HepG2 (cell line): ENCODE data around the gene RILP. TPM values are rescaled to one million over a fixed set of nuclear protein-coding genes. Genes with fewer than 3 reads are reported as not detected.

Experiments
- ATAC-seq: fragments of 200-7000 bp; cut with Tn5 transposase; 3 replicates; pipeline ENCODE4 v1.9.1; 2020; ENCODE audit warnings: mild to moderate bottlenecking, moderate library complexity
- BruUV-seq: library from RNA; stranded (reverse); fragments of 400-500 nt; replicated peaks from 2 replicates; lab custom pipeline; 2021; lab: Mats Ljungman, UMichigan
- CTCF ChIA-PET: fragments of 300-600 bp; formaldehyde crosslinking; extraction: SDS; loops from one replicate; lab custom pipeline; 2021; ENCODE audit warnings: low total read pairs, inconsistent platforms, low intra/inter-chr PET ratio; lab: Yijun Ruan, JAX
- POLR2A ChIA-PET: fragments of 350-600 bp; sonication (Branson Sonifier 250); formaldehyde crosslinking; loops from one replicate; lab custom pipeline; 2020; ENCODE audit warnings: antibody characterized with exemption, inconsistent platforms; lab: Yijun Ruan, JAX
- DNase-seq: peaks from one replicate; pipeline ENCODE4 v3.0.0-alpha.2; 2015; ENCODE audit warnings: low spot score
- FAIRE-seq: peaks from 3 replicates; lab custom pipeline; 2011; peaks lifted over from hg19 to GRCh38; lab: Jason Lieb, UNC
- H2AFZ ChIP-seq: one replicate; pipeline ENCODE4 v1.6.1; 2011; ENCODE audit warnings: low read length, inconsistent platforms
- H3K27ac ChIP-seq: fragments of 300-600 bp; 3 replicates; pipeline ENCODE4 v1.8.0; 2011; ENCODE audit warnings: mixed run types, mild to moderate bottlenecking, mixed read lengths, low read length, inconsistent platforms; ENCODE audit not compliant: insufficient read depth; ENCODE audit errors: extremely low read length
- H3K27me3 ChIP-seq, 2 experiments: fragments of 200-600 bp in 1 of 2; 2 replicates in 1 of 2; 3 replicates in 1 of 2; pipeline versions ENCODE4 v1.6.0 to v1.8.0; 2011; ENCODE audit warnings: low read length in 2 of 2, mild to moderate bottlenecking in 2 of 2, moderate library complexity in 2 of 2, inconsistent platforms in 1 of 2; ENCODE audit not compliant: insufficient read depth in 2 of 2, control insufficient read depth in 1 of 2
- H3K36me3 ChIP-seq, 2 experiments: fragments of 200-600 bp in 1 of 2; replicated peaks in 1 of 2; 2 replicates in 1 of 2; 3 replicates in 1 of 2; pipeline versions ENCODE4 v1.5.1 to v1.8.0; 2011; ENCODE audit warnings: low read length in 2 of 2, inconsistent platforms in 1 of 2; ENCODE audit not compliant: insufficient read depth in 2 of 2, control insufficient read depth in 1 of 2
- H3K4me1 ChIP-seq: 2 replicates; pipeline ENCODE4 v1.5.1; 2012; ENCODE audit warnings: low read length, inconsistent platforms; ENCODE audit not compliant: insufficient read depth
- H3K4me2 ChIP-seq: 2 replicates; pipeline ENCODE4 v1.6.0; 2011; ENCODE audit warnings: low read depth, low read length, inconsistent platforms
- H3K4me3 ChIP-seq, 3 experiments: fragments of 200-600 bp in 1 of 3; sonication (generic), shearing (Covaris generic) in 1 of 3; replicated peaks in 1 of 3; 2 replicates each; pipeline ENCODE4 v1.5.1; 2011 to 2016; ENCODE audit warnings: low read length in 3 of 3, inconsistent platforms in 2 of 3, low read depth in 2 of 3, mild to moderate bottlenecking in 2 of 3, control low read depth in 1 of 3, mixed read lengths in 1 of 3; ENCODE audit not compliant: insufficient read depth in 1 of 3
- H3K79me2 ChIP-seq: one replicate; pipeline ENCODE4 v1.6.1; 2011; ENCODE audit warnings: low read length, inconsistent platforms; ENCODE audit not compliant: insufficient read depth
- H3K9ac ChIP-seq: 2 replicates; pipeline ENCODE4 v1.6.0; 2011; ENCODE audit warnings: mild to moderate bottlenecking, low read depth, low read length, inconsistent platforms; ENCODE audit not compliant: insufficient read depth
- H3K9me3 ChIP-seq: 2 replicates; pipeline ENCODE4 v1.5.1; 2012; ENCODE audit warnings: mild to moderate bottlenecking, low read length
- H4K20me1 ChIP-seq: 2 replicates; pipeline ENCODE4 v1.6.0; 2011; ENCODE audit warnings: inconsistent platforms, mild to moderate bottlenecking, low read length, moderate library complexity; ENCODE audit not compliant: insufficient read depth
- FLYWCH1 ChIP-seq: sonication (generic); formaldehyde crosslinking; IDR thresholded peaks from 2 replicates; pipeline ENCODE4 v1.8.1; 2023; ENCODE audit warnings: mild to moderate bottlenecking, missing genetic modification reagents
- HNF1A ChIP-seq, 2 experiments: sonication (generic) in 1 of 2; formaldehyde crosslinking in 1 of 2; IDR thresholded peaks; 2 replicates each; pipeline versions ENCODE4 v1.4.0 to v1.6.1; 2016 to 2020; ENCODE audit warnings: borderline replicate concordance in 1 of 2, low read depth in 1 of 2, mild to moderate bottlenecking in 1 of 2, missing genetic modification reagents in 1 of 2
- HOXA3 ChIP-seq: sonication (generic); formaldehyde crosslinking; IDR thresholded peaks from 2 replicates; pipeline ENCODE4 v1.5.0; 2020; ENCODE audit warnings: missing genetic modification reagents
- HOXA7 ChIP-seq: sonication (generic); formaldehyde crosslinking; IDR thresholded peaks from 2 replicates; pipeline ENCODE4 v1.8.1; 2022; ENCODE audit warnings: mild to moderate bottlenecking, missing genetic modification reagents, moderate library complexity
- KAT7 ChIP-seq: IDR thresholded peaks from 2 replicates; pipeline ENCODE4 v1.6.1; 2018; ENCODE audit warnings: borderline replicate concordance, missing compliant biosample characterization
- MED8 ChIP-seq: sonication (generic); formaldehyde crosslinking; IDR thresholded peaks from 2 replicates; pipeline ENCODE4 v1.8.1; 2023; ENCODE audit warnings: mild to moderate bottlenecking, missing genetic modification reagents; ENCODE audit not compliant: insufficient replicate concordance
- NFYC ChIP-seq: IDR thresholded peaks from 2 replicates; pipeline ENCODE4 v1.6.1; 2016; ENCODE audit warnings: missing genetic modification reagents, missing compliant biosample characterization
- TMF1 ChIP-seq: sonication (generic); formaldehyde crosslinking; IDR thresholded peaks from 2 replicates; pipeline ENCODE4 v1.8.1; 2022; ENCODE audit warnings: low read depth, missing genetic modification reagents
- ZFP37 ChIP-seq: sonication (generic); formaldehyde crosslinking; IDR thresholded peaks from 2 replicates; pipeline ENCODE4 v1.4.0; 2020; ENCODE audit warnings: missing genetic modification reagents, borderline replicate concordance
- ZNF224 ChIP-seq: sonication (generic); formaldehyde crosslinking; IDR thresholded peaks from 2 replicates; pipeline ENCODE4 v1.5.0; 2020; ENCODE audit warnings: mild to moderate bottlenecking, missing genetic modification reagents
- ZSCAN29 ChIP-seq: sonication (generic); formaldehyde crosslinking; conservative IDR thresholded peaks from 2 replicates; pipeline ENCODE4 v1.4.0; 2020; ENCODE audit warnings: mild to moderate bottlenecking, missing genetic modification reagents
- WGBS: methylation state at CpG from one replicate; pipeline ENCODE4 v1.1.6; 2017; ENCODE audit warnings: low lambda C conversion rate; 5-methylcytosine and 5-hydroxymethylcytosine counted together
- in situ Hi-C: cut with HindIII; loops from 2 replicates; pipeline ENCODE4 v1.10.0; 2017; ENCODE audit warnings: low pct_unique_long_range_greater_than_20kb; ENCODE audit not compliant: extremely low pct_ligation_motif_present
- intact Hi-C: fragments of 100-400 bp; cut with micrococcal nuclease; formaldehyde crosslinking; loops from one replicate; pipeline ENCODE4 v1.10.0; 2022; ENCODE audit not compliant: unreplicated experiment
- polyA plus RNA-seq, 8 experiments: library from polyadenylated mRNA; depleted of rRNA in 3 of 8; stranded (reverse) in 7 of 8; unstranded in 1 of 8; fragments of >200 nt; fragmentation: Illumina TruSeq in 4 of 8; extraction: Trizol in 4 of 8; gene quantifications; 2 replicates each; pipeline versions ENCODE4 v1.2.1 to v1.2.3, GENCODE V29; 2011 to 2016; ENCODE audit warnings: low read depth in 4 of 8, missing spikeins in 1 of 8, mixed read lengths in 1 of 8; ENCODE audit not compliant: insufficient read depth in 1 of 8
- total RNA-seq, 5 experiments: library from RNA; depleted of rRNA; stranded (reverse); fragments of >200 nt; fragmentation: Illumina TruSeq; extraction: Trizol; gene quantifications; 2 replicates each; pipeline ENCODE4 v1.2.3, GENCODE V29; 2016; ENCODE audit warnings: low read depth in 1 of 5
- TF ChIP-seq, protein P1 (sequence below): sonication (generic); formaldehyde crosslinking; IDR thresholded peaks from 2 replicates; pipeline ENCODE4 v1.4.0; 2020; ENCODE audit warnings: mild to moderate bottlenecking, missing genetic modification reagents
- TF ChIP-seq, protein P2 (sequence below): sonication (generic); formaldehyde crosslinking; IDR thresholded peaks from 2 replicates; pipeline ENCODE4 v1.5.1; 2020; ENCODE audit warnings: mild to moderate bottlenecking, missing genetic modification reagents, borderline replicate concordance
- TF ChIP-seq, protein P3 (sequence below): sonication (generic); formaldehyde crosslinking; IDR thresholded peaks from 2 replicates; pipeline ENCODE4 v1.4.0; 2020; ENCODE audit warnings: mild to moderate bottlenecking, low read depth, missing genetic modification reagents
- TF ChIP-seq, protein P4 (sequence below): sonication (generic); formaldehyde crosslinking; IDR thresholded peaks from 2 replicates; pipeline ENCODE4 v1.8.1; 2023; ENCODE audit warnings: mild to moderate bottlenecking, missing genetic modification reagents

The RILP gene
- total and polyA plus RNA-seq, 2 of the 13 experiments (the other 11 are each of a cell fraction or from before 2014, with no cell fraction given), result 6.6 to 8.1 TPM

DNA sequence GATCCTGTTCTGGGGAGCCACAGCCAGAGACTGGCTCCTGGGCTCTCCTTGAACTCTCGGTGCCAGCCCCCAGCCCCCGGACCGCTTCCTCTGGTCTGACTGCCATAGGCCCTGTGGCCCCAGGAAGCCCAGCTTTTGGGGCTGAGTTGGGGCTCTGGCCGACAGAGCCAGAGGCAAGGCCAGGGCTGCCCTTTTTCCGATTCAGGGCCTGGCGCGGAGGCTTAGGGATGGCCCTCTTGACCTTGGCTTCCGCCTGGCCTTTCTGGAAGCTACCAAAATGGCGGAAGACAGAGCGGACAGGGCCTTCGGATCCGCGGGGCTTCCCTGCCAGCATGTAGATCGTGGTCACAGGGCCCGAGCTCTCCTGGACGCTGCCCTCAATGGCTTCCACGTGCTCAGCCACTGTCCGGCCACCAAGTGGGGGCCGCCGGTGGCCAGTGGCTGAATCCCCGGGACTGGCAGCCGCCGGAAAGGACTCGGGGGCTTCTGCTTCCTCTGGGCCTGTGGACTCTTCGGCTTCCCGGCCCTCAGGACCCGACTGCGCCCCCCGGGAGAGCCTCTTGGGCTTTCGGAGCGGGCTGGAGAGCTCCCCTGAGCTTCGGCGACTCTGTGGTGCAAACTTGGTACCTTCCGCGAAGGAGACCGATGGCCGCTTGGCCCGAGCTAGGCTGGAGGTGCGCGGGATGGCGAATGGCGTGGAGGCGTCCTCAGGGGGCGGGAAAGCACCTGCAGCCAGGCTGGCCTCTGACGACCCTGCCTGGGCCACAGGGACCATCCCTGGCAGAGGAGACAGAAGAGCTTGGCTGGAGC lies 14.6 kb downstream of the RILP start:
- intact Hi-C loops, result no loop called here
- CTCF ChIA-PET, result no interaction called here
- FAIRE-seq (no peak), ATAC-seq (no peak), DNase-seq (no peak)
- peaks cover 5 to 38% of the 10 kb centered on the region in 2 experiments; a peak in 4 of 5 replicates for H3K27me3 ChIP-seq
- no peaks in the 10 kb centered on the region for H3K36me3 ChIP-seq
- POLR2A ChIA-PET, result no interaction called here
- H2AFZ ChIP-seq, result no peak overlapping the region
- no peaks in the 10 kb centered on the region for H3K79me2 ChIP-seq
- H3K4me2 ChIP-seq, result no peak overlapping the region
- H3K9me3 ChIP-seq, result no peaks in the 10 kb centered on the region
- 77% methylated on average over 20 of the region's 45 CpGs for WGBS
- peaks cover 30% of the 10 kb centered on the region for H3K4me1 ChIP-seq
- H3K4me3 ChIP-seq, result no peak overlapping the region
- BruUV-seq, result no TSS peak
- TF ChIP-seq, protein P1, sequence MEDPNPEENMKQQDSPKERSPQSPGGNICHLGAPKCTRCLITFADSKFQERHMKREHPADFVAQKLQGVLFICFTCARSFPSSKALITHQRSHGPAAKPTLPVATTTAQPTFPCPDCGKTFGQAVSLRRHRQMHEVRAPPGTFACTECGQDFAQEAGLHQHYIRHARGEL (CRISPR knock-in tag), result no peak
- TF ChIP-seq, protein P2, sequence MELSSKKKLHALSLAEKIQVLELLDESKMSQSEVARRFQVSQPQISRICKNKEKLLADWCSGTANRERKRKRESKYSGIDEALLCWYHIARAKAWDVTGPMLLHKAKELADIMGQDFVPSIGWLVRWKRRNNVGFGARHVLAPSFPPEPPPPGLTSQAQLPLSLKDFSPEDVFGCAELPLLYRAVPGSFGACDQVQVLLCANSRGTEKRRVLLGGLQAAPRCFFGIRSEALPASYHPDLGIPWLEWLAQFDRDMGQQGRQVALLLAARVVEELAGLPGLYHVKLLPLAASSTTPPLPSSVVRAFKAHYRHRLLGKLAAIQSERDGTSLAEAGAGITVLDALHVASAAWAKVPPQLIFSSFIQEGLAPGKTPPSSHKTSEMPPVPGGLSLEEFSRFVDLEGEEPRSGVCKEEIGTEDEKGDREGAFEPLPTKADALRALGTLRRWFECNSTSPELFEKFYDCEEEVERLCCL (CRISPR knock-in tag), result no peak
- TF ChIP-seq NFYC (CRISPR knock-in tag) (no peak), MED8 (CRISPR knock-in tag) (no peak), ZSCAN29 (no peak), FLYWCH1 (CRISPR knock-in tag) (no peak), TMF1 (CRISPR knock-in tag) (no peak), ZNF224 (no peak), KAT7 (no peak), HOXA3 (CRISPR knock-in tag) (no peak), HOXA7 (CRISPR knock-in tag) (no peak), ZFP37 (CRISPR knock-in tag) (no peak), HNF1A (IDR thresholded peaks at IDR 0.05; ENCODE audit: low read depth) (no peak), HNF1A (CRISPR knock-in tag; IDR thresholded peaks at IDR 0.05; ENCODE audit: borderline replicate concordance) (no peak)
- TF ChIP-seq, protein P3, sequence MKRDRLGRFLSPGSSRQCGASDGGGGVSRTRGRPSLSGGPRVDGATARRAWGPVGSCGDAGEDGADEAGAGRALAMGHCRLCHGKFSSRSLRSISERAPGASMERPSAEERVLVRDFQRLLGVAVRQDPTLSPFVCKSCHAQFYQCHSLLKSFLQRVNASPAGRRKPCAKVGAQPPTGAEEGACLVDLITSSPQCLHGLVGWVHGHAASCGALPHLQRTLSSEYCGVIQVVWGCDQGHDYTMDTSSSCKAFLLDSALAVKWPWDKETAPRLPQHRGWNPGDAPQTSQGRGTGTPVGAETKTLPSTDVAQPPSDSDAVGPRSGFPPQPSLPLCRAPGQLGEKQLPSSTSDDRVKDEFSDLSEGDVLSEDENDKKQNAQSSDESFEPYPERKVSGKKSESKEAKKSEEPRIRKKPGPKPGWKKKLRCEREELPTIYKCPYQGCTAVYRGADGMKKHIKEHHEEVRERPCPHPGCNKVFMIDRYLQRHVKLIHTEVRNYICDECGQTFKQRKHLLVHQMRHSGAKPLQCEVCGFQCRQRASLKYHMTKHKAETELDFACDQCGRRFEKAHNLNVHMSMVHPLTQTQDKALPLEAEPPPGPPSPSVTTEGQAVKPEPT (CRISPR knock-in tag), result no peak
- TF ChIP-seq, protein P4, sequence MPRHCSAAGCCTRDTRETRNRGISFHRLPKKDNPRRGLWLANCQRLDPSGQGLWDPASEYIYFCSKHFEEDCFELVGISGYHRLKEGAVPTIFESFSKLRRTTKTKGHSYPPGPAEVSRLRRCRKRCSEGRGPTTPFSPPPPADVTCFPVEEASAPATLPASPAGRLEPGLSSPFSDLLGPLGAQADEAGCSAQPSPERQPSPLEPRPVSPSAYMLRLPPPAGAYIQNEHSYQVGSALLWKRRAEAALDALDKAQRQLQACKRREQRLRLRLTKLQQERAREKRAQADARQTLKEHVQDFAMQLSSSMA, result no peak
- no peak overlapping the region for H3K27ac ChIP-seq
- in situ Hi-C loops, result no loop called here
- no peaks in the 10 kb centered on the region for H4K20me1 ChIP-seq
- no peak overlapping the region for H3K9ac ChIP-seq
